Stimulated activated naive CD8-positive, alpha-beta T cell treated with anti-CD3 and anti-CD28 coated beads, Interleukin-15, amount 100 ng/mL, for 72 hours (primary cell): Measurements from ENCODE around the gene TSHZ1.
A peak's percentile ranks its signal among the peaks of the same experiment; 100 is the strongest.

Source experiments
- ATAC-seq: fragments of 150-1000 bp; cut with Tn5 transposase; 2 replicates; pipeline ENCODE4 v1.10.0; 2021; ENCODE audit warnings: mild to moderate bottlenecking, moderate library complexity
- DNase-seq, 2 donors: peaks; one replicate each; pipeline ENCODE4 v3.0.0; 2021 to 2022
- H3K27ac Mint-ChIP-seq, 2 donors: one replicate each; pipeline ENCODE4 v1.8.0; 2022; ENCODE audit warnings: mild to moderate bottlenecking in 2 of 2, mixed read lengths in 2 of 2, moderate library complexity in 2 of 2
- H3K27me3 Mint-ChIP-seq: one replicate; pipeline ENCODE4 v1.8.0; 2022; ENCODE audit warnings: mixed read lengths
- H3K4me1 Mint-ChIP-seq: one replicate; pipeline ENCODE4 v1.8.0; 2022; ENCODE audit warnings: mild to moderate bottlenecking, mixed read lengths
- H3K4me3 Mint-ChIP-seq, 2 donors: one replicate each; pipeline ENCODE4 v1.8.0; 2022; ENCODE audit warnings: mild to moderate bottlenecking in 2 of 2, mixed read lengths in 2 of 2, moderate library complexity in 1 of 2
- H3K9me3 Mint-ChIP-seq, 2 donors: one replicate each; pipeline ENCODE4 v1.8.0; 2022; ENCODE audit warnings: mixed read lengths in 2 of 2

Gene TSHZ1, protein sequence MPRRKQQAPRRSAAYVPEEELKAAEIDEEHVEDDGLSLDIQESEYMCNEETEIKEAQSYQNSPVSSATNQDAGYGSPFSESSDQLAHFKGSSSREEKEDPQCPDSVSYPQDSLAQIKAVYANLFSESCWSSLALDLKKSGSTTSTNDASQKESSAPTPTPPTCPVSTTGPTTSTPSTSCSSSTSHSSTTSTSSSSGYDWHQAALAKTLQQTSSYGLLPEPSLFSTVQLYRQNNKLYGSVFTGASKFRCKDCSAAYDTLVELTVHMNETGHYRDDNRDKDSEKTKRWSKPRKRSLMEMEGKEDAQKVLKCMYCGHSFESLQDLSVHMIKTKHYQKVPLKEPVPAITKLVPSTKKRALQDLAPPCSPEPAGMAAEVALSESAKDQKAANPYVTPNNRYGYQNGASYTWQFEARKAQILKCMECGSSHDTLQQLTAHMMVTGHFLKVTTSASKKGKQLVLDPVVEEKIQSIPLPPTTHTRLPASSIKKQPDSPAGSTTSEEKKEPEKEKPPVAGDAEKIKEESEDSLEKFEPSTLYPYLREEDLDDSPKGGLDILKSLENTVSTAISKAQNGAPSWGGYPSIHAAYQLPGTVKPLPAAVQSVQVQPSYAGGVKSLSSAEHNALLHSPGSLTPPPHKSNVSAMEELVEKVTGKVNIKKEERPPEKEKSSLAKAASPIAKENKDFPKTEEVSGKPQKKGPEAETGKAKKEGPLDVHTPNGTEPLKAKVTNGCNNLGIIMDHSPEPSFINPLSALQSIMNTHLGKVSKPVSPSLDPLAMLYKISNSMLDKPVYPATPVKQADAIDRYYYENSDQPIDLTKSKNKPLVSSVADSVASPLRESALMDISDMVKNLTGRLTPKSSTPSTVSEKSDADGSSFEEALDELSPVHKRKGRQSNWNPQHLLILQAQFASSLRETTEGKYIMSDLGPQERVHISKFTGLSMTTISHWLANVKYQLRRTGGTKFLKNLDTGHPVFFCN (N-terminal part only)

DNA sequence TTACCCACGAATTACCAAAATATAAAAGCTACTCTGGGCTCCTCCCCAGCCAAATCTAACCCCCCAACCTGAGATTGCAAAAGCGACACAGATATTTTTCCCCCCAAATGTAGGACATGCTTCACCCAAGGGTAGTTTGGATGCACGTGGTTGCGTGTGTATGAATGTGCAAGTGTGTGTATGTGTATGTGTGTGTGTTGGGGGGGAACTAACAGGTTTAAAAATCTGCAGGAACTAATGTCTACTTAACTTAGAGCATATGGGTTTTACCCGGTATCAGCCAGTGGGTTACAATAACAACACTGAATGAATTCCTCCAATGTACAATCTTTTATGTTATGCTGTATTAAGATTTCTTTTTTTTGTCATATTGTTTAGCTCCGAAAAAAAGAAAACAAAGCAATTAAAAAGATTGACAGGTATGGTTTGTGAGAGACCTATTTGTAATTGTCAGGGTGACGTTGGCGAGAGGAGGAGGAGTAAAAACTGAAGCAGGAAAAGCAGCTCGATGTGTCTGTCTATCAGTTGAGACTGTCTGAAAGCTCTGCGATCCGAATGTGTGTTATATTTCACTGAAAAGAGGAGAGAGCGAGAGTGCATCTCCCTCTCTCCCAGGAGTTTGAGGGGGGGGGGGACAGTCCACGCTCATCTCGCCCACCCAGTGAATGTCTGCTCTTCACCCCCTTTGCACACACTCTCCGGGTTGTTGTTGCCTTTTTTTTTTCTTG, at the start of gene TSHZ1:
Gene TSHZ1, plus strand, starts transcription at position 524 of the 728 bp plus-strand sequence. CDS start 1,080 bp downstream, outside the sequence.
- ATAC-seq (peak; percentile 42), DNase-seq (peak; percentile 45 to 66)
- Mint-ChIP-seq H3K27me3 (peaks cover 25% of the 10 kb centered on the region), H3K4me3 (peak within 1 kb of the TSS; percentile 99 to 100), H3K4me1 (peaks cover 66% of the 10 kb centered on the region), H3K27ac (peak within 1 kb of the TSS; percentile 98 to 99), H3K9me3 (no peaks in the 10 kb centered on the region)

DNA sequence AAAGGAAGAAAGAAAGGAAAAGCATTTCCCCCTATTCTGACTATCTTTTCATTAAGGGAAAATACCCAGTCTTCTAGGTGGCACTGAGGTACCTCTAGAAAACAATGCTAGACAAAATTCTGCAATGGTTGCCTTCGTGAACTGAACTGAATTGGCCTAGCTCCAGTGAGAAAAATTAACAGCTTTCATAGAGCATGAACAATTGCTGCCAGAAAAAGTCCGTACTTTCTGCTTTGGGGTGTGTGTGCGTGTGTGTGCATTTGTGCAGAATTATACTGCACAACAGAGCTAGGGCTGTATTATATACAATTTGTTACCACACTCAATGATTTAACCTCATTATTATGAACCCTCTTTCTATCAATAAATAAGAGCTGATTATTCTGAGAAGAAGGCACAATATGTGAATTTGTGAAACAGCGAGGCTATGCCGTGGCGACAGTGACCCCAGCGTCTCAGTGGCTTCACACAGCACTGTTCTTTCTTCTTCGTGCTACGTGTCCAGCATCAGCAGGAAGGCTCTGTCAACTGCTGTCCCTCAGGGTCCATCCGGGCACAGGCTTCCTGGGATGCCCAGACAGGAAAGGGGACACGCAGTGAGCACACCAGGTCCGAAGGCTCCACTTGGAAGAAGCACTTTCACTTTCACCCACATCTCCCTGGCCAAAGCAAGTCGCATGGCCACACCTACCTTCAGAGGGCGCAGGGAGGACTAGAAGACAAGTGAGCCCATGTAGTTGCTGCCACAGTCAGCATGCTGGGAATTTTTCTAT, 49.2 kb upstream of the TSHZ1 start:
- ATAC-seq (peak; percentile 27), DNase-seq (no peak)
- Mint-ChIP-seq H3K4me1 (peaks cover 12% of the 10 kb centered on the region), H3K27me3 (no peaks in the 10 kb centered on the region), H3K27ac (peak overlapping the region; percentile 49 to 83), H3K4me3 (peak overlapping the region; percentile 70 to 79), H3K9me3 (no peaks in the 10 kb centered on the region)

DNA sequence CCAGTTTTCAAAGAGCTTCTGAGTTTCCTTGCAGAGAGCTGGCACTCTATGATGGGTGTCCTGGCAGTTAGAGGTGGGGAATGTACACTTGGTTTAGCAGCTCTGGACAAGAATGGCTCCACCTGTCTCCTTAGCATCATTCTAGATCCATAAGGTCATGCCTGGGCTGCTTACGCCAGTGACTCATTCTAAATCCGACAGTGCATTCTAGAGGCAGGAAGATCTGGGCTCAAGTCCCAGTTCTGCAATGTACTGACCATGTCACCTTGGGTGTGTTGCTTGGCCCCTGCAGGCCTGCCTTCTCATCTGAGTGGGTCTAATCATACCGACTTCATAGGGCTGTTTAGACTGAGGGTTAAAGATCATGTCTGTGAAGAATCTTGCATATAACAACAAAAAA, 48.1 kb upstream of the TSHZ1 start:
- H3K27ac Mint-ChIP-seq, result peak overlapping the region in 1 of 2 donors; percentile 8
- no peaks in the 10 kb centered on the region for H3K9me3 Mint-ChIP-seq
- DNase-seq, result no peak
- no peaks in the 10 kb centered on the region for H3K27me3 Mint-ChIP-seq
- no peak overlapping the region for H3K4me3 Mint-ChIP-seq
- no peak for ATAC-seq
- peaks cover 12% of the 10 kb centered on the region for H3K4me1 Mint-ChIP-seq

DNA sequence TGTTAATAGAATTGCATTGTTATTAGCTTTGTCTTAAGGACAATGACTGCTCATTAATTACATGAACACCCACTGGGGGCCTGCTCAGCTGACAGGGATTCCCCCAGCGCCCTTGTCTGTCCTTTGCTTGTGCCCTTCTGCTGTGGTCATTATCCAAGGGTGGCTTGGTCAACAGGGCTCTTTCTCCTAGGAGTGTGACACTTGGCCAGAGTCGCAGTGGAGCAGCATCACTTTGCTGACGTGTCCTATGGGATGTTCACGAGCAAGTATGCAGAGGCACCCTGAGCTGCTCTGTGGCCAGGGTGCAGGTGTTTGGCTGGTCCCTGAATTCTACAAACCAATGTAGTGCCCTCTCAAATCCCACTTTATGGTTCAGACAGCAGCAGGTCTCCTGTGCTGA, 47.6 kb upstream of the TSHZ1 start:
- H3K4me3 Mint-ChIP-seq, result no peak overlapping the region
- H3K27me3 Mint-ChIP-seq, result no peaks in the 10 kb centered on the region
- ATAC-seq (no peak), DNase-seq (no peak)
- peaks cover 12% of the 10 kb centered on the region for H3K4me1 Mint-ChIP-seq
- H3K9me3 Mint-ChIP-seq, result no peaks in the 10 kb centered on the region
- H3K27ac Mint-ChIP-seq, result no peak overlapping the region

DNA sequence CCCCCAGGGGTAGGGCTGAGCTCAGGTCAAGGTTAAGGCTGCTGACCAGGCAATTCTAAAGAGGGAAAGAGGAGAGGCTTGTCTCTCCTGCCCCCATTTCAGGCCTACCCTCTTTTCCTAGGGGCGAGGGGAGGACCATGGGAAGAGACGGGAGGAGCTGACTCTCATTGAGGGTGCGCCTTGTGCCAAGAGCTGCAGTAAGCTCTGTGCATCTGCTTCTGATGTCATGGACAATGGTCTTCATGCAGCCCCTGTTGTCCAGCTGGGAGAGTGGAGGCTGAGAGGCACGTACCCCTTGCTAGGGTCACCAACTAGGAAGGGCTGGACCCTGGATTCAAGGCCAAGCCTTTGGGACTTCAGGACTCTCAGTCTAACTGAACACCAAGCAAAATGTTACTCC, 46.9 kb upstream of the TSHZ1 start:
- ATAC-seq (no peak), DNase-seq (no peak)
- Mint-ChIP-seq H3K4me3 (no peak overlapping the region), H3K27me3 (no peaks in the 10 kb centered on the region), H3K9me3 (no peaks in the 10 kb centered on the region), H3K4me1 (peaks cover 12% of the 10 kb centered on the region), H3K27ac (no peak overlapping the region)

DNA sequence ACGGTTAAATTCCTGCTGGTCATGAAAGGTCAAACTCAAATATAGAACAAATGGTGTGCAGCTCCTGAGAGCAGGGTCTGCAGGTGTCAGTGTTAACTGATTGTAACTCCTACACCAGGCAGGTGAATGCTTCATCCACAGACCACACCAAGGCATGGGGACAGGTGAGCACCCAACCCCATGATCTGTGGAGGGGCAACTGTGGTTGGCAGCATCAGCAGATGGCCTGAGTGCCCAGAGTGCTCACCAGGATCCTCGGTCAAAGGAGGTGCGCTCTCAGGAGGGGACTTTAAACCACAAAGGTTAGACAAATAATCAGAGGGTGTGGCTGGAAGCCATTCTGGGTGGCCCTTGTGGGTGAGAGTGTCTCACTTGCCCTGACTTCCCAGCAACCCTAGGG, 46.1 kb upstream of the TSHZ1 start:
- ATAC-seq, result no peak
- no peak for DNase-seq
- Mint-ChIP-seq H3K4me3 (no peak overlapping the region), H3K27me3 (no peaks in the 10 kb centered on the region), H3K4me1 (peaks cover 12% of the 10 kb centered on the region), H3K27ac (no peak overlapping the region), H3K9me3 (no peaks in the 10 kb centered on the region)

DNA sequence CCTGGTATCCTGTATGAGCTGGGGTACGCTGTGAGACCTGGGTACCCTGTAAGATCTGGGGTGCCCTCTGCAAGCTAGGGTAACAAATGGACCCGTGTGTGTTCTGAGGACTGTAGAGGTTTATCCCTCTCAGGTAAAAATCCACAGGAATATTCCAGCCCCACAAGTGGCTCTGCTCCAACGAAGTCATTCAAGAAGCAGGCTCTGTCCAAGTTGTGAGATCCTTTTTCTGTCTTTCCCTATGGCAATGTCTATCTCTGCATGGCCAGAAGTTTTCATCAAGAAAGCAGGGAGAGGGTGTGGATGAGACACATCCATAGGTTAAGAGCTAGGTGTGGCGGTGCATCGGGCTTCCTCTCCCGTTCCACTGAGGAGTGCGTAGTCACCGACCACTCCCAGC, 44.7 kb upstream of the TSHZ1 start:
- Mint-ChIP-seq H3K4me3 (no peak overlapping the region), H3K4me1 (peaks cover 12% of the 10 kb centered on the region), H3K27ac (no peak overlapping the region), H3K9me3 (no peaks in the 10 kb centered on the region), H3K27me3 (no peaks in the 10 kb centered on the region)
- ATAC-seq (no peak), DNase-seq (no peak)

DNA sequence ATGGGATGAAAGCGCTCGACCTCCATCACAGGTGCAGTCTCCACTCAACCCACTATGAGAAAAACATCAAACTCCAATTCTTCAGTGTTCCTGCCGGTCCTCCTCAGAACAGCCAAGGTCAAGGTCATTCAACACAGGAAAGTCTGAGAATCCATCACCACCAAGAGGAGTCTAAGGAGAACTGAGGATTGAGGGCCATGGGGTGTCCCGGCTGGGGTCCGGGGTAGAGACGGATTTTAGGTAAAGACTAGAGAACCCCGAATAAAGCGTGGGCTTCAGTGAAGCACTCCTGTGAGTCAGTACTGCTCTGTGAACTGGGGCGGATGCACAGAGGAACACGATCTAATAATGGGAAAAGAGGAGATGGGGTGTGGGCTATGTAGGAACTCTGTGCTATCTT, 43.5 kb upstream of the TSHZ1 start:
- ATAC-seq (no peak), DNase-seq (no peak)
- no peak overlapping the region for H3K27ac Mint-ChIP-seq
- peaks cover under 1% of the 10 kb centered on the region for H3K4me1 Mint-ChIP-seq
- peaks cover 3% of the 10 kb centered on the region for H3K27me3 Mint-ChIP-seq
- no peak overlapping the region for H3K4me3 Mint-ChIP-seq
- H3K9me3 Mint-ChIP-seq, result no peaks in the 10 kb centered on the region

DNA sequence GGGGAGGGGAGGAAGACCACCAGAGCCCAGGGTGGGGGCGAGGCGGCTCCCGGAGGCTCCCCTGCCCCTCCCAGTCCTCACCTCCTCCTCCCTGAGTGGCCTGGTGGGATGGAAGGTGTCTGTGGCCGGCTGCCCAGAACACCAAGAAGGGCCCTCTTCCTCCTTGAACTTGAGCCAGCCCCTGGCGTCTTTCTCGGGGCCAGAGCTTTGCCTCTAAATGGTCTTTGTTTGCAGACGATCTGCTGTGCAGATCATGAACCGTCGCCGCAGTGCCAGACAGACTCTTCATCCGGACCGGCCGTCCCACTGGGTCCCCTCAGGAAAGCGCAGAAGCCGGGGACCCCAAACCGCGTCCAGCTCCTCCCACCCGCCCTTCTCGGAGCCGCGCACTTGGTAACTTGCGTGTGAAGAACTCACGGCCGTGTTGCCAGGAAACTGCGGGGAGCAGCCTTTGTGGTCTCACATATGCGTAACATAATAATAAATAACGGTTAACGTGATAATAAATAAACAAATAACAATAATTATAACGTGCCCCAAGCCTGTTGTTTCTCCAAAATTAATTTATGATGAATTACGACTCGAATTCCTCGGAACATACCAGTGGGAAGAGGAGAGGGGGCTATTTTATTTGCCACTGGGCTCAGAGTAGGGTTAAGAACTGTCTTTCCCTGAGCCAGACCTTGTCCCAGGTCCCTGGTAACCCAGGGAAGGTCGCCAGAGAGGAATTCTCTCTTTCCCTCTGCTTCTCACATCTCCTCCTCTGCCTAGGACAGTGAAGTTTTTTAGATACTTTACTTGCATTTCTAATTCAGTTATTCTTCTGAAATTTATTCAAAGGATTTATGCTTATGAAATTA, 42.6 kb upstream of the TSHZ1 start:
- DNase-seq (no peak), ATAC-seq (no peak)
- Mint-ChIP-seq H3K4me3 (no peak overlapping the region), H3K27me3 (peaks cover 11% of the 10 kb centered on the region), H3K4me1 (peaks cover 3% of the 10 kb centered on the region), H3K9me3 (no peaks in the 10 kb centered on the region), H3K27ac (no peak overlapping the region)

DNA sequence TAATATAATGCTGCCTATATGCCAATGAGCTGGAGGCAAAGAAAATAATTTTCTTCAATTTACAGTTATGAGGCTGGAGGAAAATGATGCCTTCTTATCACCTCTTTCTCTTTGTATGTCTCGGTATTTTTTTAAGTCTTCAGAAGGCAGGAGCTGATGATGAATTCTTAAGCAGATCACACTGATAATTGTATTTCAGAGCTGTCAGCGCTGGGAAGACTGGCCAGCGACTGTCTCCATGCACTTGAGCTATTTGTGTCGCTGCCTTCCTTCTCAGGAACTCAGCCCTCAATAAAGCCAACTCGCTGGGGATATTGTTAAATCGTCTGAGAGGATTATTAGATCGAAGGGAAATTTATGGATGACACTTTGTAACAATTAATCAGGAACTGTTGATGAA, 42.0 kb upstream of the TSHZ1 start:
- peaks cover 17% of the 10 kb centered on the region for H3K27me3 Mint-ChIP-seq
- H3K9me3 Mint-ChIP-seq, result no peaks in the 10 kb centered on the region
- no peak overlapping the region for H3K27ac Mint-ChIP-seq
- H3K4me3 Mint-ChIP-seq, result no peak overlapping the region
- ATAC-seq (no peak), DNase-seq (no peak)
- peaks cover 10% of the 10 kb centered on the region for H3K4me1 Mint-ChIP-seq

DNA sequence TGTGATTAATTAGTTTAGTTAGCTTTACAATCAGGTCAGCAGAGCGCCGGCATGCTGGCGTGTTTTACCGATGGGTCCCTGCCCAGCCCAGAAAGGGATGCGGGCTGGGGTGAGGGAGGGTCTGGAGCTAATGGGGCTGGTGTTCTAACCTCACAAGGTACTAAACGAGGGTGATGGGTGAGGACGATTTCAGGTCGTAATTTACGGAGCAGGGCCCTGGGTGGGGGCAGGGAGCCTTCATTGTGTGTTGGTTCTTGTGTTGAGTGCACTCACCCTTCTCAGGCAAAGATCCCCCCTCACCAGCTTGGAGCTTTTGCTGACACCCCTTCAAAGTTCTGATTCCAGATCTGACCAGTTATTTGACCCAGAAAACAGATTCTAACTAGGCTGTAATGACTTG, 41.2 kb upstream of the TSHZ1 start:
- no peak overlapping the region for H3K4me3 Mint-ChIP-seq
- H3K27me3 Mint-ChIP-seq, result peaks cover 17% of the 10 kb centered on the region
- no peak overlapping the region for H3K27ac Mint-ChIP-seq
- peaks cover 12% of the 10 kb centered on the region for H3K4me1 Mint-ChIP-seq
- ATAC-seq (no peak), DNase-seq (no peak)
- H3K9me3 Mint-ChIP-seq, result no peaks in the 10 kb centered on the region

DNA sequence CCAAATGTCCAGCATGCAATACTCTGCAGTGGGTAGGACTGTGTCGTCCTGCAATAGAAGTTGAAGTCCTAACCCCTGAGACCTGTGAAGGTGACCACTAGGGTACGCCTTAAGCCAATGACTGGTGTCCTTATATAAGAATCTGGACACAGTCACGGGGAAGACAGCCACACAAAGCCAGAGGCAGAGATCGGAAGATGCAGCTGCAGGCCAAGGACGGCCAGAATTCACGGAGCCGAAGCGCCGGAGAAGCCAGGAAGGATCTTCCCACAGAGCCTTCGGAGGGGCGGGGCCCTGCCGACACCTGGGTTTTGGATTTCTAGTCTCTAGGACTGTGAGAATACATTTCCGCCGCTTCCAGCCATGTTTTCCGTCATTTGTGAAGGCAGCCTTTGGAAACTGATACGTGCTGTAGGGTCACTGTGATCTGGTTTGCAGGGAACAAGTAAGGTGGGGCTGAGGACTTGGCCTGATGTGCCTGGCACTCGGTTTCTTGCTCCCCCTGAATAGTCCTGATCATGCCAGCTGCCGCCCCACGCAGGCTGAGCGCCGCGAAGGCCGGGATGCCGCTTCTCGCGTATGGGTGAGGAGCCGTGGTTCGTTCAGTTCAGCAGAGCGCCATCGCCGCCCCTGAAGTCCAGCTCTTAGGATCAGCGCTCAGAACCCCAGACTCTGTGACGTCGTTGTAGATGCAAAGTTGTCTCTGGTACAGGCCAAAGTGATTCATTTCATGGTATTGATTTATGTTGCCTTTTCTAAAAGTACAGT, 40.4 kb upstream of the TSHZ1 start:
- Mint-ChIP-seq H3K27ac (no peak overlapping the region), H3K4me1 (peaks cover 12% of the 10 kb centered on the region), H3K27me3 (peaks cover 17% of the 10 kb centered on the region), H3K9me3 (no peaks in the 10 kb centered on the region), H3K4me3 (no peak overlapping the region)
- ATAC-seq (no peak), DNase-seq (no peak)

DNA sequence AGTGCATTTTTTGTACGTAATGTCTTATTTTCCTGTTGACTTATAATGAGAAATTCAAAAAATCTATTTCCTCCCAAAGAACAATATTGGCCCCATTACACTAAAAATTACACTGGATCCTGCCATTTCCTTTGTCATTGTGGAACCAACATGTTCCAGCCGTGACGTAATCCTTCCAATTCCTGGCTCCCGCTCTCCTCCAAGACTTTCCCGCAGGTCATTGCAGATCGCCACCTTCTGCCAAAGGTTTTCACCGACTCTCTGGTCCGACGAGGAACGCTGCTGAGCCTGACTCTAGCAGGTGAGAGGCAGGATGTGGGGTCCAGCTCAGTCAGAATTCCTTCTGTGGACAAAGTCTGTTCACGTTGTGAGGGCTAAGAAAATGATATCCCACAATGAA, 39.7 kb upstream of the TSHZ1 start:
- Mint-ChIP-seq H3K27ac (peak overlapping the region in 1 of 2 donors; percentile 84), H3K4me3 (no peak overlapping the region), H3K4me1 (peaks cover 12% of the 10 kb centered on the region), H3K27me3 (peaks cover 17% of the 10 kb centered on the region), H3K9me3 (no peaks in the 10 kb centered on the region)
- ATAC-seq (no peak), DNase-seq (no peak)
